HEK293 (cell line): Measurements from ENCODE around the gene URGCP.

Source experiments
- KLF9 ChIP-seq: fragments of 450-650 bp; formaldehyde crosslinking; IDR thresholded peaks from 2 replicates; pipeline ENCODE4 v1.5.1; 2016; ENCODE audit warnings: missing biosample characterization, missing genetic modification characterization, low read depth
- YY1 ChIP-seq: fragments of 450-650 bp; formaldehyde crosslinking; IDR thresholded peaks from 2 replicates; pipeline ENCODE4 v1.5.1; 2018; ENCODE audit warnings: missing biosample characterization, missing genetic modification characterization
- ZBTB8A ChIP-seq: fragments of 450-650 bp; formaldehyde crosslinking; IDR thresholded peaks from 2 replicates; pipeline ENCODE4 v1.5.1; 2016; ENCODE audit warnings: missing biosample characterization, missing genetic modification characterization
- ZNF24 ChIP-seq: fragments of 450-650 bp; formaldehyde crosslinking; IDR thresholded peaks from 2 replicates; pipeline ENCODE4 v1.5.1; 2016; ENCODE audit warnings: missing biosample characterization, missing genetic modification characterization
- ZNF274 ChIP-seq, 2 experiments: fragments of 200-500 bp in 1 of 2; fragments of 450-650 bp in 1 of 2; sonication (Bioruptor generic) in 1 of 2; formaldehyde crosslinking in 1 of 2; IDR thresholded peaks; 2 replicates each; pipeline versions ENCODE4 v1.5.1 to v1.6.1; 2014 to 2016; ENCODE audit warnings: borderline replicate concordance in 1 of 2, inconsistent platforms in 1 of 2, low read length in 1 of 2, missing biosample characterization in 1 of 2, missing genetic modification characterization in 1 of 2
- TF ChIP-seq, protein P1 (sequence below): fragments of 450-650 bp; formaldehyde crosslinking; IDR thresholded peaks from 2 replicates; pipeline ENCODE4 v1.5.1; 2016; ENCODE audit warnings: missing biosample characterization, missing genetic modification characterization, low read depth
- TF ChIP-seq, protein P2 (sequence below): fragments of 450-650 bp; formaldehyde crosslinking; IDR thresholded peaks from 2 replicates; pipeline ENCODE4 v1.5.1; 2016; ENCODE audit warnings: missing biosample characterization, missing genetic modification characterization
- TF ChIP-seq, protein P3 (sequence below): fragments of 450-650 bp; formaldehyde crosslinking; optimal IDR thresholded peaks from 2 replicates; pipeline ENCODE3; 2016; ENCODE audit warnings: missing biosample characterization, mild to moderate bottlenecking, missing genetic modification characterization
- TF ChIP-seq, protein P4 (sequence below): fragments of 450-650 bp; formaldehyde crosslinking; IDR thresholded peaks from 2 replicates; pipeline ENCODE4 v1.5.1; 2016; ENCODE audit warnings: missing biosample characterization, missing genetic modification characterization
- TF ChIP-seq, protein P5 (sequence below): fragments of 450-650 bp; formaldehyde crosslinking; IDR thresholded peaks from 2 replicates; pipeline ENCODE4 v1.5.1; 2017; ENCODE audit warnings: missing biosample characterization, missing genetic modification characterization
- TF ChIP-seq, protein P6 (sequence below): fragments of 450-650 bp; formaldehyde crosslinking; IDR thresholded peaks from 2 replicates; pipeline ENCODE4 v1.5.1; 2017; ENCODE audit warnings: missing biosample characterization, missing genetic modification characterization
- TF ChIP-seq, protein P7 (sequence below): fragments of 450-650 bp; formaldehyde crosslinking; conservative IDR thresholded peaks from 2 replicates; pipeline ENCODE4 v1.5.1; 2016; ENCODE audit warnings: low read depth, missing biosample characterization, missing genetic modification characterization
- TF ChIP-seq, protein P8 (sequence below): fragments of 450-650 bp; formaldehyde crosslinking; IDR thresholded peaks from 2 replicates; pipeline ENCODE4 v1.5.1; 2016; ENCODE audit warnings: missing biosample characterization, missing genetic modification characterization
- TF ChIP-seq, protein P9 (sequence below): sonication (generic); formaldehyde crosslinking; IDR thresholded peaks from 2 replicates; pipeline ENCODE4 v1.8.1; 2022; ENCODE audit warnings: mild to moderate bottlenecking, moderate library complexity, missing genetic modification reagents

DNA sequence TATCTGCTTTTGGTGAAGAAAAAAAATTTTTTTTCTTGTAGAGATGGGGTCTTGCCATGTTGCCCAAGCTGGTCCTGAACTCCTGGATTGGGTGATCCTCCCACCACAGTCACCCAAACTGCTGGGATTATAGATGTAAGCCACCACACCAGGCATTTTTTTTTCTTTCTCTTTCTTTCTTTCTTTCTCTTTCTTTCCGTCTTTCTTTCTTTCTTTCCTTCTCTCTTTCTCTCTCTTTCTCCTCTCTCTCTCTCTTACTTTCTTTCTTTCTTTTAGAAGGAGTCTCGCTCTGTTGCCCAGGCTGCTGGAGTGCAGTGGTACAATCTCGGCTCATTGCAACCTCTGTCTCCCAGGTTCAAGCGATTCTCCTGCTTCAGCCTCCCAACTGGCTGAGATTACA lies 16.3 kb upstream of the URGCP start:
- TF ChIP-seq, protein P1, sequence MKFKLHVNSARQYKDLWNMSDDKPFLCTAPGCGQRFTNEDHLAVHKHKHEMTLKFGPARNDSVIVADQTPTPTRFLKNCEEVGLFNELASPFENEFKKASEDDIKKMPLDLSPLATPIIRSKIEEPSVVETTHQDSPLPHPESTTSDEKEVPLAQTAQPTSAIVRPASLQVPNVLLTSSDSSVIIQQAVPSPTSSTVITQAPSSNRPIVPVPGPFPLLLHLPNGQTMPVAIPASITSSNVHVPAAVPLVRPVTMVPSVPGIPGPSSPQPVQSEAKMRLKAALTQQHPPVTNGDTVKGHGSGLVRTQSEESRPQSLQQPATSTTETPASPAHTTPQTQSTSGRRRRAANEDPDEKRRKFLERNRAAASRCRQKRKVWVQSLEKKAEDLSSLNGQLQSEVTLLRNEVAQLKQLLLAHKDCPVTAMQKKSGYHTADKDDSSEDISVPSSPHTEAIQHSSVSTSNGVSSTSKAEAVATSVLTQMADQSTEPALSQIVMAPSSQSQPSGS = no peak
- TF ChIP-seq YY1 (tag by site-specific recombination) (no peak), ZNF274 (IDR thresholded peaks at IDR 0.05; ENCODE audit: low read length) (no peak), ZNF274 (tag by site-specific recombination; IDR thresholded peaks at IDR 0.05; ENCODE audit: borderline replicate concordance) (no peak), ZBTB8A (tag by site-specific recombination) (no peak), KLF9 (tag by site-specific recombination) (no peak), ZNF24 (tag by site-specific recombination) (no peak)
- TF ChIP-seq, protein P2, sequence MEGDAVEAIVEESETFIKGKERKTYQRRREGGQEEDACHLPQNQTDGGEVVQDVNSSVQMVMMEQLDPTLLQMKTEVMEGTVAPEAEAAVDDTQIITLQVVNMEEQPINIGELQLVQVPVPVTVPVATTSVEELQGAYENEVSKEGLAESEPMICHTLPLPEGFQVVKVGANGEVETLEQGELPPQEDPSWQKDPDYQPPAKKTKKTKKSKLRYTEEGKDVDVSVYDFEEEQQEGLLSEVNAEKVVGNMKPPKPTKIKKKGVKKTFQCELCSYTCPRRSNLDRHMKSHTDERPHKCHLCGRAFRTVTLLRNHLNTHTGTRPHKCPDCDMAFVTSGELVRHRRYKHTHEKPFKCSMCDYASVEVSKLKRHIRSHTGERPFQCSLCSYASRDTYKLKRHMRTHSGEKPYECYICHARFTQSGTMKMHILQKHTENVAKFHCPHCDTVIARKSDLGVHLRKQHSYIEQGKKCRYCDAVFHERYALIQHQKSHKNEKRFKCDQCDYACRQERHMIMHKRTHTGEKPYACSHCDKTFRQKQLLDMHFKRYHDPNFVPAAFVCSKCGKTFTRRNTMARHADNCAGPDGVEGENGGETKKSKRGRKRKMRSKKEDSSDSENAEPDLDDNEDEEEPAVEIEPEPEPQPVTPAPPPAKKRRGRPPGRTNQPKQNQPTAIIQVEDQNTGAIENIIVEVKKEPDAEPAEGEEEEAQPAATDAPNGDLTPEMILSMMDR (tag by site-specific recombination) = no peak
- TF ChIP-seq, protein P3, sequence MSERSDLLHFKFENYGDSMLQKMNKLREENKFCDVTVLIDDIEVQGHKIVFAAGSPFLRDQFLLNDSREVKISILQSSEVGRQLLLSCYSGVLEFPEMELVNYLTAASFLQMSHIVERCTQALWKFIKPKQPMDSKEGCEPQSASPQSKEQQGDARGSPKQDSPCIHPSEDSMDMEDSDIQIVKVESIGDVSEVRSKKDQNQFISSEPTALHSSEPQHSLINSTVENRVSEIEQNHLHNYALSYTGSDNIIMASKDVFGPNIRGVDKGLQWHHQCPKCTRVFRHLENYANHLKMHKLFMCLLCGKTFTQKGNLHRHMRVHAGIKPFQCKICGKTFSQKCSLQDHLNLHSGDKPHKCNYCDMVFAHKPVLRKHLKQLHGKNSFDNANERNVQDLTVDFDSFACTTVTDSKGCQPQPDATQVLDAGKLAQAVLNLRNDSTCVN (tag by site-specific recombination) = no peak
- TF ChIP-seq, protein P4, sequence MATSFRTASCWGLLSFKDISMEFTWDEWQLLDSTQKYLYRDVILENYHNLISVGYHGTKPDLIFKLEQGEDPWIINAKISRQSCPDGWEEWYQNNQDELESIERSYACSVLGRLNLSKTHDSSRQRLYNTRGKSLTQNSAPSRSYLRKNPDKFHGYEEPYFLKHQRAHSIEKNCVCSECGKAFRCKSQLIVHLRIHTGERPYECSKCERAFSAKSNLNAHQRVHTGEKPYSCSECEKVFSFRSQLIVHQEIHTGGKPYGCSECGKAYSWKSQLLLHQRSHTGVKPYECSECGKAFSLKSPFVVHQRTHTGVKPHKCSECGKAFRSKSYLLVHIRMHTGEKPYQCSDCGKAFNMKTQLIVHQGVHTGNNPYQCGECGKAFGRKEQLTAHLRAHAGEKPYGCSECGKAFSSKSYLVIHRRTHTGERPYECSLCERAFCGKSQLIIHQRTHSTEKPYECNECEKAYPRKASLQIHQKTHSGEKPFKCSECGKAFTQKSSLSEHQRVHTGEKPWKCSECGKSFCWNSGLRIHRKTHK = no peak
- TF ChIP-seq, protein P5, sequence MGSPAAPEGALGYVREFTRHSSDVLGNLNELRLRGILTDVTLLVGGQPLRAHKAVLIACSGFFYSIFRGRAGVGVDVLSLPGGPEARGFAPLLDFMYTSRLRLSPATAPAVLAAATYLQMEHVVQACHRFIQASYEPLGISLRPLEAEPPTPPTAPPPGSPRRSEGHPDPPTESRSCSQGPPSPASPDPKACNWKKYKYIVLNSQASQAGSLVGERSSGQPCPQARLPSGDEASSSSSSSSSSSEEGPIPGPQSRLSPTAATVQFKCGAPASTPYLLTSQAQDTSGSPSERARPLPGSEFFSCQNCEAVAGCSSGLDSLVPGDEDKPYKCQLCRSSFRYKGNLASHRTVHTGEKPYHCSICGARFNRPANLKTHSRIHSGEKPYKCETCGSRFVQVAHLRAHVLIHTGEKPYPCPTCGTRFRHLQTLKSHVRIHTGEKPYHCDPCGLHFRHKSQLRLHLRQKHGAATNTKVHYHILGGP (tag by site-specific recombination) = no peak
- TF ChIP-seq, protein P6, sequence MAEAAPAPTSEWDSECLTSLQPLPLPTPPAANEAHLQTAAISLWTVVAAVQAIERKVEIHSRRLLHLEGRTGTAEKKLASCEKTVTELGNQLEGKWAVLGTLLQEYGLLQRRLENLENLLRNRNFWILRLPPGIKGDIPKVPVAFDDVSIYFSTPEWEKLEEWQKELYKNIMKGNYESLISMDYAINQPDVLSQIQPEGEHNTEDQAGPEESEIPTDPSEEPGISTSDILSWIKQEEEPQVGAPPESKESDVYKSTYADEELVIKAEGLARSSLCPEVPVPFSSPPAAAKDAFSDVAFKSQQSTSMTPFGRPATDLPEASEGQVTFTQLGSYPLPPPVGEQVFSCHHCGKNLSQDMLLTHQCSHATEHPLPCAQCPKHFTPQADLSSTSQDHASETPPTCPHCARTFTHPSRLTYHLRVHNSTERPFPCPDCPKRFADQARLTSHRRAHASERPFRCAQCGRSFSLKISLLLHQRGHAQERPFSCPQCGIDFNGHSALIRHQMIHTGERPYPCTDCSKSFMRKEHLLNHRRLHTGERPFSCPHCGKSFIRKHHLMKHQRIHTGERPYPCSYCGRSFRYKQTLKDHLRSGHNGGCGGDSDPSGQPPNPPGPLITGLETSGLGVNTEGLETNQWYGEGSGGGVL (tag by site-specific recombination) = no peak
- TF ChIP-seq, protein P7, sequence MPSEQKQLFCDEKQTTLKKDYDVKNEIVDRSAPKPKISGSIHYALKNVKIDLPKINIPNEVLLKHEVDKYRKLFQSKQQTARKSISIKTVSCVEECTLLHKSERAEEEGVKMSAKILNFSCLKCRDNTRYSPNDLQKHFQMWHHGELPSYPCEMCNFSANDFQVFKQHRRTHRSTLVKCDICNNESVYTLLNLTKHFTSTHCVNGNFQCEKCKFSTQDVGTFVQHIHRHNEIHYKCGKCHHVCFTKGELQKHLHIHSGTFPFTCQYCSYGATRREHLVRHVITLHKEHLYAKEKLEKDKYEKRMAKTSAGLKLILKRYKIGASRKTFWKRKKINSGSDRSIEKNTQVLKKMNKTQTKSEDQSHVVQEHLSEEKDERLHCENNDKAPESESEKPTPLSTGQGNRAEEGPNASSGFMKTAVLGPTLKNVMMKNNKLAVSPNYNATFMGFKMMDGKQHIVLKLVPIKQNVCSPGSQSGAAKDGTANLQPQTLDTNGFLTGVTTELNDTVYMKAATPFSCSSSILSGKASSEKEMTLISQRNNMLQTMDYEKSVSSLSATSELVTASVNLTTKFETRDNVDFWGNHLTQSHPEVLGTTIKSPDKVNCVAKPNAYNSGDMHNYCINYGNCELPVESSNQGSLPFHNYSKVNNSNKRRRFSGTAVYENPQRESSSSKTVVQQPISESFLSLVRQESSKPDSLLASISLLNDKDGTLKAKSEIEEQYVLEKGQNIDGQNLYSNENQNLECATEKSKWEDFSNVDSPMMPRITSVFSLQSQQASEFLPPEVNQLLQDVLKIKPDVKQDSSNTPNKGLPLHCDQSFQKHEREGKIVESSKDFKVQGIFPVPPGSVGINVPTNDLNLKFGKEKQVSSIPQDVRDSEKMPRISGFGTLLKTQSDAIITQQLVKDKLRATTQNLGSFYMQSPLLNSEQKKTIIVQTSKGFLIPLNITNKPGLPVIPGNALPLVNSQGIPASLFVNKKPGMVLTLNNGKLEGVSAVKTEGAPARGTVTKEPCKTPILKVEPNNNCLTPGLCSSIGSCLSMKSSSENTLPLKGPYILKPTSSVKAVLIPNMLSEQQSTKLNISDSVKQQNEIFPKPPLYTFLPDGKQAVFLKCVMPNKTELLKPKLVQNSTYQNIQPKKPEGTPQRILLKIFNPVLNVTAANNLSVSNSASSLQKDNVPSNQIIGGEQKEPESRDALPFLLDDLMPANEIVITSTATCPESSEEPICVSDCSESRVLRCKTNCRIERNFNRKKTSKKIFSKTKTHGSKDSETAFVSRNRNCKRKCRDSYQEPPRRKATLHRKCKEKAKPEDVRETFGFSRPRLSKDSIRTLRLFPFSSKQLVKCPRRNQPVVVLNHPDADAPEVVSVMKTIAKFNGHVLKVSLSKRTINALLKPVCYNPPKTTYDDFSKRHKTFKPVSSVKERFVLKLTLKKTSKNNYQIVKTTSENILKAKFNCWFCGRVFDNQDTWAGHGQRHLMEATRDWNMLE (tag by site-specific recombination) = no peak
- TF ChIP-seq, protein P8, sequence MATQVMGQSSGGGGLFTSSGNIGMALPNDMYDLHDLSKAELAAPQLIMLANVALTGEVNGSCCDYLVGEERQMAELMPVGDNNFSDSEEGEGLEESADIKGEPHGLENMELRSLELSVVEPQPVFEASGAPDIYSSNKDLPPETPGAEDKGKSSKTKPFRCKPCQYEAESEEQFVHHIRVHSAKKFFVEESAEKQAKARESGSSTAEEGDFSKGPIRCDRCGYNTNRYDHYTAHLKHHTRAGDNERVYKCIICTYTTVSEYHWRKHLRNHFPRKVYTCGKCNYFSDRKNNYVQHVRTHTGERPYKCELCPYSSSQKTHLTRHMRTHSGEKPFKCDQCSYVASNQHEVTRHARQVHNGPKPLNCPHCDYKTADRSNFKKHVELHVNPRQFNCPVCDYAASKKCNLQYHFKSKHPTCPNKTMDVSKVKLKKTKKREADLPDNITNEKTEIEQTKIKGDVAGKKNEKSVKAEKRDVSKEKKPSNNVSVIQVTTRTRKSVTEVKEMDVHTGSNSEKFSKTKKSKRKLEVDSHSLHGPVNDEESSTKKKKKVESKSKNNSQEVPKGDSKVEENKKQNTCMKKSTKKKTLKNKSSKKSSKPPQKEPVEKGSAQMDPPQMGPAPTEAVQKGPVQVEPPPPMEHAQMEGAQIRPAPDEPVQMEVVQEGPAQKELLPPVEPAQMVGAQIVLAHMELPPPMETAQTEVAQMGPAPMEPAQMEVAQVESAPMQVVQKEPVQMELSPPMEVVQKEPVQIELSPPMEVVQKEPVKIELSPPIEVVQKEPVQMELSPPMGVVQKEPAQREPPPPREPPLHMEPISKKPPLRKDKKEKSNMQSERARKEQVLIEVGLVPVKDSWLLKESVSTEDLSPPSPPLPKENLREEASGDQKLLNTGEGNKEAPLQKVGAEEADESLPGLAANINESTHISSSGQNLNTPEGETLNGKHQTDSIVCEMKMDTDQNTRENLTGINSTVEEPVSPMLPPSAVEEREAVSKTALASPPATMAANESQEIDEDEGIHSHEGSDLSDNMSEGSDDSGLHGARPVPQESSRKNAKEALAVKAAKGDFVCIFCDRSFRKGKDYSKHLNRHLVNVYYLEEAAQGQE = no peak
- TF ChIP-seq, protein P9, sequence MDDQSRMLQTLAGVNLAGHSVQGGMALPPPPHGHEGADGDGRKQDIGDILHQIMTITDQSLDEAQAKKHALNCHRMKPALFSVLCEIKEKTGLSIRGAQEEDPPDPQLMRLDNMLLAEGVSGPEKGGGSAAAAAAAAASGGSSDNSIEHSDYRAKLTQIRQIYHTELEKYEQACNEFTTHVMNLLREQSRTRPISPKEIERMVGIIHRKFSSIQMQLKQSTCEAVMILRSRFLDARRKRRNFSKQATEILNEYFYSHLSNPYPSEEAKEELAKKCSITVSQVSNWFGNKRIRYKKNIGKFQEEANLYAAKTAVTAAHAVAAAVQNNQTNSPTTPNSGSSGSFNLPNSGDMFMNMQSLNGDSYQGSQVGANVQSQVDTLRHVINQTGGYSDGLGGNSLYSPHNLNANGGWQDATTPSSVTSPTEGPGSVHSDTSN = no peak
